ENCODE results near the gene CNFN. TPM values are rescaled to one million over a fixed set of nuclear protein-coding genes. Genes with fewer than 3 reads are reported as not detected.

Gene CNFN
- total and polyA plus RNA-seq, 10 of the 15 experiments (the other 5 are each of a cell fraction or from before 2014, with no cell fraction given) = 0.60 TPM; not detected in 9

- no peak for TF ChIP-seq MAX (IDR thresholded peaks at IDR 0.05; ENCODE audit: low read depth, low read length)
- no peak for TF ChIP-seq PKNOX1 (IDR thresholded peaks at IDR 0.05)
- TF ChIP-seq ATF2 (IDR thresholded peaks at IDR 0.05; ENCODE audit: low read length) = no peak
- TF ChIP-seq IKZF2 (IDR thresholded peaks at IDR 0.05) = no peak
- TF ChIP-seq POLR2AphosphoS2 (IDR thresholded peaks at IDR 0.05; ENCODE audit: low read depth, low read length) = no peak
- TF ChIP-seq FOS (IDR thresholded peaks at IDR 0.05; ENCODE audit: borderline replicate concordance, extremely low read depth, insufficient read length) = no peak
- no peak for TF ChIP-seq BCLAF1 (IDR thresholded peaks at IDR 0.05)
- TF ChIP-seq SREBF1 (IDR thresholded peaks at IDR 0.05; ENCODE audit: low read length) = no peak
- no peak for TF ChIP-seq SP1 (IDR thresholded peaks at IDR 0.05; ENCODE audit: low read depth, low read length)
- Histone ChIP-seq H3K27ac (ENCODE audit: control insufficient read depth, insufficient read depth) (no peak overlapping the region), H3K36me3 (ENCODE audit: control insufficient read depth in 2 of 2, insufficient read depth in 2 of 2, low read length in 1 of 2) (no peaks in the 10 kb centered on the region), H3K4me2 (ENCODE audit: control insufficient read depth, insufficient read depth) (no peak overlapping the region), H3K9ac (ENCODE audit: control insufficient read depth, insufficient read depth, low read length) (no peak overlapping the region), H3K4me3 (no peak overlapping the region), H3K79me2 (ENCODE audit: control insufficient read depth, insufficient read depth, low read length) (no peaks in the 10 kb centered on the region), H4K20me1 (ENCODE audit: control insufficient read depth, insufficient read depth) (no peaks in the 10 kb centered on the region), H3K27me3 (replicated peaks in 1 of 2; ENCODE audit: control insufficient read depth in 2 of 2, insufficient read depth in 2 of 2, low read length in 1 of 2) (no peaks in the 10 kb centered on the region), H3K4me1 (ENCODE audit: control insufficient read depth, insufficient read depth, low read length) (peaks cover 4% of the 10 kb centered on the region), H3K9me3 (replicated peaks; ENCODE audit: control insufficient read depth, insufficient read depth, low read length) (peaks cover 6% of the 10 kb centered on the region; the same call in 1 of the 3 replicates), H2AFZ (ENCODE audit: control insufficient read depth, low read depth, low read length) (no peak overlapping the region)
- BruUV-seq (replicated peaks) = no TSS peak
- intact Hi-C loops (cut with micrococcal nuclease; ENCODE audit: unreplicated experiment) (no loop called here), in situ Hi-C loops (cut with MboI) (no loop called here)
- no peak for DNase-seq (ENCODE audit: low read depth, low spot score)
- 99% methylated on average over 9 of the region's 11 CpGs for WGBS (ENCODE audit: insufficient coverage, insufficient replicate concordance, low lambda C conversion rate, missing lambda C conversion rate)
- ChIA-PET POLR2A (interaction anchor here (0.6 kb wide), 1 partner anchor 137 kb away, joined by 3 read pairs; no protein-coding TSS in a partner anchor), SMC1A (ENCODE audit: uncharacterized antibody, unreplicated experiment) (interaction anchor here (1.0 kb wide), 1 partner anchor 13 kb away, joined by 3 read pairs; no protein-coding TSS in a partner anchor), CTCF (no interaction called here), RAD21 (ENCODE audit: unreplicated experiment) (no interaction called here)
- ATAC-seq = no peak
- FAIRE-seq = no peak
Observed at GRCh38 chr19:42368360-42368759, 21.7 kb downstream of the CNFN start.

Measured in GM12878 (cell line).